HG03039 (cell line): ENCODE results near the gene GLIS1.

ENCODE experiments used
- ATAC-seq: cut with Tn5 transposase; IDR thresholded peaks from one replicate; pipeline ENCODE4 v1.9.1; 2021; ENCODE audit warnings: mild to moderate bottlenecking, moderate library complexity; ENCODE audit not compliant: unreplicated experiment

The GLIS1 gene

DNA sequence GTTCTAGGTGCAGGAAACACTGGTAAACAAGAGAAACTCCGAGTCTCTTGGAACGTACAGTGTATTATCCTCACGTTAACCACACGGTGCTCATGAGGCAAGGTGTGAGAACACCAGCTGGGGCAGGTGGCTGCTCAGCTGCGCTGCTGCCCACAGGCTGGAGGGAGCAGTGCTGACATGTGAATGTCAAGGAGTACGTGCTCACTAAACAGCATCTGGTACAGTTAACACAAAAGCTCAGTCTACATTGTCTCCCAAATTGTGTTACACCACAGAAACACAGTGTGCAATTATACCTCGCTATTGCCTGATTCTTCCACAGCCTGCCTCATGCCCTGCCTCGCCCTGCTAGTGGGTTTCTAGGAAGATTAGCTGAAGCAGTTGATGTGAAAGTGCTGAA is 138.4 kb downstream of the GLIS1 start:
- ATAC-seq: no peak

DNA sequence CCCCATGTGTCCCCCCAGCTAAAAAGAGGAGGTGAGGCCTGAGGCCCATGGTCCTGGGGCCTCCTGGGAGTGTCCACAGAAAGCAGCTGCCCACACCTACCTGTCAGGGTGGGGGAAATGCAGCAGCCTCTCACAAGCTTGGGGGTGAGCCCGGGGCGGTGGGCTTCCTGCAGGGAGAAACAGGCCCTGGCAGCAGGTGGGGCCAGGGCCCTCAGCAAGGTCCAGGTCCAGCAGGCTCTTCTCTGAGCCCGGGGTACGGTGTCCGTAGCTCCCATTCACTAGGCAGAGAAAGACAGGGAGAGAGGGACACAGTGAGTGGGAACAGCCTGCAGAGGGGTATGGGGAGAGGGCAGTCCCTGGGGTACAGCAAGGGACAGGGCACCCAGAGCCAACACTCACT is 139.0 kb downstream of the GLIS1 start:
- ATAC-seq: no peak

DNA sequence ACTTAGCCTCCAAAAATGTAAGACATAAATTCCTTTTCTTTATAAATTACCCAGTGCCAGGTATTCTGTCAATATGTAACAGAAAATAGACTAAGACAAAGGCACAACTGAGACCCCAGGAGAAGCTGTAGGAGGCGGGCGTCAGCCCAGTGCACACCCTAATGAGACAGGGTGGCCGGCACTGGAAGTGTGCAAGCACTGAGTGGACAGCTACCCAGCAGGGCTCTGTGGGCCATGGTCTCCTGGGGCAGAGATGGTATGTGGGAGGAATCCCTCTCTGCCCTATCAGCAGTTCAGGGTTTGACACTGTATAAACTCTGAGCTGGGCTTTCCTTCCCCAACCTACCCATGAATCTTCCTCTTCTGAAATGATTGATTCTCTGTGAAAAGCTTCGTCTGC is 139.5 kb downstream of the GLIS1 start:
- no peak for ATAC-seq

DNA sequence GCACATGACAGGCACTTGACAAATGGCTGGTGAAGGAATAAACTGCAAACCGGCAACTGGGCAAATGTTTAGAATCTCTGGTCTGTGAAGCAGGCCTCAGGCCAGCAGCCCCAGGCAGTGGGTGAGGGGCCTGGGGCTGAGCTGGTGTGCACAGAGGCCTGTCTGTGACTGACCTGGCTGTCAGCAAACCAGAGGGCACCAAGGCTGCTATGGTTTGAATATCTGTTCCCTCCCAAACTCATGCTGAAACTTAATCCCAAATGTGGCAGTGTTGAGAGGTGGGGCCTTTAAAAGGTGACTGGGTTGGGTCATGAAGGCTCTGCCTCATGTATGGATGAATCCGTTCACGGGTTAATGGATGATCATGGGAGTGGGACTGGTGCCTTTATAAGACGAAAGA is 140.0 kb downstream of the GLIS1 start:
- no peak for ATAC-seq

DNA sequence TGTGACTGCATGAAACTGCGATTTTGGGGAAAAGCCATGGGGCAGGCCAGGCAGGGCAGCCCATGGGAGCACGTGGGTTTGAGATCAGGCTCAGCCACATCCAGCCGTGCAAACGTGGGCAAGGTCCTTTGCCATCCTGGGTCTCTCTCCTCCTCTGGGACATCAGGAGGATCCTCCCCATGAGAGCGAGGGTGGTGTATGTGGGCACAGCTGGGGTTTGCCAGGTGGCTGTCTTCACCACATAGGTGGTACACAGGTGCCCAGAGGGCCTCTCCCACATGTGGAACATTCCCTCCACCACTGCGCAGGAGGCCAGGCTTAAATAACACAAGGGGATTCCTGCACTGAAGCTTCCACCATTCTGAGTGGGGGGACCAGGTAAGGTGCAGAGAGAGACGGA is 143.1 kb downstream of the GLIS1 start:
- no peak for ATAC-seq

DNA sequence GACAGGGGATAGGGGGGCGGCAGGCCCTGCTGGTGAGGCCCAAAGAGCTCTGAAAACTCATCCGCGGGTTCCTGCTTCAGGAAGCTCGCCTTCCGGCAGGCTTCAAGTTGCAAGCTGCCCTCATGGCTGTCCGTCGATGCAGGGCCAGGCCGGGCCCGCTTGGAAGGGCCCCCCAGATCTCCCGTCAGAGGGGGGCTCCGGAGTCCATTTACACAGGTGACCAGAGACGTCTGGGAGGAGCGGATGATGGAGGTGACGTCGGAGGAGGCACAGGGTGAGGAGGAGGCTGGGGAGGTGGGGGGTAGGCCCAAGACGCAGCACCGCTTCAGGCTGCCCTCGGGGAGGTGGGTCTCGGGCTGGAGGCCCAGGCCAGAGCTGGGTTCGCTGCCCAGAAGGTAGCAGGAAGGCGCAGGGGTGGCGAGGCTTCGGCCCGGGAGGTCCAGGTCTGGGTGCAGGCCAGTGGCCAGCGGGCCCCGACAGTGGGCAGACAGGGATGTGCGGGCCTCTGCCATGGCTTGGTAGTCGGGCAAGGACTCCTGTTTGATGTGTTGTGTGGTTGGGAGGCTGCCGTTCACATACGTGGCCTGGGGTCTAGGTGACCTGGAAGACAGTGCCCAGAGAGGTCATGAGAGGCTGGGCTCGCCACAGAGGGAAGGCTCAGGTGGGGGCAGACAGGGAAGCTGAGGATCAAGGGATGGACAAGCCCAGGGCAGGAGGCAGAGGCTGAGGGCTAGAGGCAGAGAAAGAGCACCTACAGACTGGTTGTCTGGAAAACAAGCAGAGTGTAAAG is 144.4 kb downstream of the GLIS1 start:
- no peak for ATAC-seq

DNA sequence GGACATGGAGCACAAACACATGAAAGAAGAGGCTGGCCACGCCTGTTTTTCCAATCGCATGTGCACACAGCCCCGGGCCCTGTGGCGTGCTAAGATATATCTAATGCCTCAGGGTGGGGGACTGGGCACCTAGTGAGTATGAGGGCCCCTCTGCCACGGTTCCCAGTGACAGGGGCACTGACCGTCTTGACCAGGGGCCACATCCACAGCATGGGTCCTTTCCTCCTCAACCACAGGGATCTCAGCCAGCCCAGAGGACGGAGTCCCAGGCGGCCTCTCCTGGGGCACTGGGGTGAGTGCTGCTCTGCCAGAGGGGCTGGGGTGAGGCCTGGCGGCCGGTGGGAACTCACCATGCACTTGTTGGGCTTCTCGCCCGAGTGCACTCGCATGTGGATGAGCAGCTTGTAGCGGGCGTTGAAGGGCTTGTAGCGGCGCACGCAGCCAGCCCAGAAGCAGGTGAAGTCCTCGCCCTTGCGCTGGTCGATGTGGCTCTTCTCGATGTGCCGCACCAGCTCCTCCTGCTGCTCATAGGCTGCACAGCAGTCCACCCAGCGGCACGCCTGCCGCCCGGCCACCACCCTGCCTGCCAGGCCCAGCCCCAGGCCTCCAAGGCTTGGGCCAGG is 145.1 kb downstream of the GLIS1 start:
- ATAC-seq: no peak

DNA sequence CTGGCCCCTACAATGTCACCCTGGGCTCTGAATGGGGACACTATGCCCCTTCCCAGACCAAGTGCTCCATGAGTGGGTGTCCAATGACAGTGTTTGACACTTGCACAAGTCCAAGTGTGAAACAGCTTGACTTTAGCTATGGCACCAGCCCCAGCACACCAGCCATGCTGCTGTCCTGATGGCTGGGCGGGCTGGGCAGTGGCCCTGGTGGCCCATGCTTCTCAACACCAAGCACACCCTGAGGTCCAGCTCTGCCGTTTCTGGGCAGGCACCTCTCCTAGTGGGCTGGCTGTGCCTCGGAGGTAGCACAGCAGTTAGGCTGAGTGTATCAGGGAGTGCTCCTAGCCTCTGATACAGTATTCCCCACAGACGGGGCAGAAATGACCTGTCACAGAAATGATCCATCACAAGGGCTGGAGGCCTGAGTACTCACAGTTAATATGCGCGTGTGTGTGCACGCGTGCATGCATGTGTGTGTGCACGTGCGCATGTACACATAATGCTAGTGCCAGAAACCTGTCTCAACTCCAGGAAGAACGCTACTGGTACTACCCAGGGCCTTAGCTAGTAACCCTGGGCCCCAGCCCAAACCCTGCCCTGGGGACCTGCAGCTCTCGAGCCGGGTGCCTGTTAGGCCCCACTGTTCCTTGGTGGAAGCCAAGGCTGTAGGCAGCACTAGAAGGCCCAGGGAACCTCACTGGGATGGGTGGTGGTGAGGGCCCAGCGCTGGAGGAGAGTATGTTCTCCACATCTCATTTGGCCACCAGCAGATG is 145.8 kb downstream of the GLIS1 start:
- no peak for ATAC-seq

DNA sequence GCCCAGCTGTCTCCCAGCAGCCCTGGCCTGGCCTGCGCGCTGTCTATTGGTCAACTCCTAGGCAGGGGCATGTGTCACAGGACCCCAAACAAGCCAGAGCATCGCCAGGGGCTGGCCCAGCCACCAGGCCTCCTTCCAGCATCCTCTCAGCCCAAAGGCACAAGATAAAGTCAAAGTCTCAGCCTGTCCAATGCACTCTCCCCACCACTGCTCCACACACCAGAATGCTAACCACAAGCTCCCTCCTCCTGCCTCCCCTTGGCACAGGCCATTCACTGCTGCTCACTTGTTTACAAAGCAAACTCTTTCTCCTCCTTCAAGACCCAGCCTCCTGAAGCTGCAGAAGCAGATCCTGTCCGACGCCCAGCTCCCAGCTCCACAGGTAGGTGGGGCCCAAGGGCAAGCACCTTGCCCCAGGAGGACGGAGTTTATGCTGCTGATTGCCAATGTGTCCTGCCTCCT is 146.4 kb downstream of the GLIS1 start:
- no peak for ATAC-seq

DNA sequence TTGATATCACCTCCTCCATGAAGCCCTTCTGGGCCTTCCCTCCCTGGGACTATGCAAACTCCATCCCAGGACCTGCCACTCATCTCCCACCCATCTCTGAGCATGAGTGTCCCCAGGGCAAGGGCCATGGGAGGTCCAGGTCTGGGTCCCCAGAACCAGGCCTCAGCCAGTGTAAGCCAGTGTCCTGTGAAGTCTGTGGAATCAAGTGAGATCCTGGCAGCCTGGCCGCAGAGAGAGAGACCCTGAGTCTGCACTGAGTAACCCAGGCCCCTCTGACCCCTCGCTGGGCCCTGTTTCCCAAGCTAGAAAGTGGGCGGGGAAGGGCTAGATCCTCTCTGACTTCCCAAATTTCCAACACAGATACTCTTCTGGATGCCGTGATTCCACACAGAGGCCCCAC is 147.0 kb downstream of the GLIS1 start:
- ATAC-seq: no peak

DNA sequence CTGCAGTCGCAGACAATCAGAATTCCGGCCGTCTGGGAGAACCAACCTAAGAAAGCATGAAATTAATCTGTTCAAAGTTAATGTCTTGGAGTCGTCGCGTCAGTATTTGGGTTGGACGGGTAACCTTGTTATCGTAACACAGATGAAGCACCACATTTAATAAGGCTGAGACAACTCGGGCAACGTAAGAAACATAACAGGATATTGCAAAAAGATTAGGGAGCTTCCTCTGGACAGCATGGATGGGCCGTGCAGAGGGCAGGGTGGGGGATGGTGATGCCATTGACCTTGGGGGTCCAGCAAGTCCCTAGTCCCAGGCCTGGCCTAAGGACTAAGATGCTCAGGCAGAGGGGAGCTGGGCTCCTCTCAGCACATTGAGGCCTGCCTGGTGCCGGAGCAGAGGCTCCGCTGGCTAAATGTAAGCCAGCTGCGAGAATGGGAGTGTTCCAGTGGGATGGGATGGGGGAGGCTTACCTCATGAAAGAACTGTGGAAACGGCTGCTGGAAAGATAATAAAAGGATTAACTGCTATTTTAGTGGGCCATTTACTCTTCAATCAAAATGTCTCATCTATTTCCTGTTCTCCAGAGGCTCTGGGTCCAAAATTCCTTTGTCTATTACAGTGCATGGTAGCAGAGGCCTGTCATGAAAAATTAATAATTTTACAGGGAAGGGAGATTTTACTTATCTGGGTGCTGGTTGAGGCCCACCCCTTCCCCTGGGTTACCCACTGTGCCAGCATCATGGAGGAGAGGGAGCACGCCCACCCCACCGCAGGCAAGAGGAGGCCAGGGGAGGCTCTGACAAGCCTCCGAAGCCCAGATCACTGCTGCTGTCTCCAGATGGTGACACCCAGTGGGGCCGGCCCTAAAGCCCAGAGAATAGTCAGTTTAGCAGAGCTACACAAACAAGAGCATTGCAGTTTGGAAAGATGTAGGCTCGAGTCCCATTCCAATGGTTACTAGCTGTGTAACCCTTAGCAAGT is 148.1 kb downstream of the GLIS1 start:
- ATAC-seq: no peak

DNA sequence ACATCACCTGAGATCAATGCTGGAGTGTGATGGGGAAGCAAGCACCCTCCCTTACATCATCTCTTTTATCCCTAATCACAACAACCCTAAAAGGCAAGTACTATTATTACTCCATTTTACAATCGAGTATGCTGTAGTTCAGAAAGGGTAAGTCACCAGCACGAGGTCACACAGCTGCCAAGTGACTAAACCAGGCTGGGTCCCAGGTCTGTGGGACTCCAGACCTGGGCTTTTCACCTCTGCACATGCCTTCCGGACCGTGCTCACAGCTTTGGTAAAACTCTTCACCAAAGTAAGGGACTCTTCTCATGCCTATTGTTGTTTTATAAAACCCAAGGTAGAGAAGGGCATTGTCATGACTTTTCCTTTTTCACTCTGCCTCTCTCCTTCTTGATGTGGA is 148.9 kb downstream of the GLIS1 start:
- no peak for ATAC-seq

DNA sequence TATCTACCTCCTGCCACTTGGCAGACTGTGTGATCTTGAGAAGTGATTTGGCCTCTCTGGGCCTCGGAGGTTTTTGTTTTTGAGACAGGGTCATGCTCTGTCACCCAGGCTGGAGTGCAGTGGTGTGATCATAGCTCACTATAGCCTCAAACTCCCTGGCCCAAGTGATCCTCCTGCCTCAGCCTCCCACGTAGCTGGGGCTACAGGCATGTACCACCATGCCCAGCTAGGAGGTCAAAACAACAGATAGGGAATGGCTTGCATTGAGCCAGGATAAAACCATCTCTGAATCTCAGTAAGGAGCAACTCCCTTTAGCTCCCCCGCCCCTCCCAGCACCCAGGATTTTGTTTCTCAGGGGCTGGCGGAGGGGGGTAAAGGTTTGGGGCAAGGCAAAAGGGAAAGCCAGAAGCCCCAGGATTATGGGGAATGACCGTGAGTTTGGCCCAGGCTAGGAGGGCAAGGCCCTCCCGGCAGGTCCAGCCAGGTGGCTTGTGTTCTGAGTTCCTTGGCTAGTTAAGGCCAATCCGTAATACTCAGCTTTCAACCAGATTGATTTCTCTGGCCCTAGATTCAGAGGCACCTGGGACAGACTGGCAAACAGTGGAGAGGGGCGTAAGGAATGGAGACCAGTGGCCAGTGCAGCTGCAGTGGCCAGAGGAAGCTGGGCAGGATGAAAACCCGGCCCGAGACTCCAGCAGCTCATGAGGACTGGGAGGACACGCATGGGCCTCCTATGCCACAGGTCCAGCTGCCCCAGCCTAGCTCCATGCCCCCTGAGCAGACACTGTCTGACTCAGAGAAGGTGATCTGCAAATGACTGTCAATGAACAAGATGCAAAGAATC is 149.7 kb downstream of the GLIS1 start:
- no peak for ATAC-seq

DNA sequence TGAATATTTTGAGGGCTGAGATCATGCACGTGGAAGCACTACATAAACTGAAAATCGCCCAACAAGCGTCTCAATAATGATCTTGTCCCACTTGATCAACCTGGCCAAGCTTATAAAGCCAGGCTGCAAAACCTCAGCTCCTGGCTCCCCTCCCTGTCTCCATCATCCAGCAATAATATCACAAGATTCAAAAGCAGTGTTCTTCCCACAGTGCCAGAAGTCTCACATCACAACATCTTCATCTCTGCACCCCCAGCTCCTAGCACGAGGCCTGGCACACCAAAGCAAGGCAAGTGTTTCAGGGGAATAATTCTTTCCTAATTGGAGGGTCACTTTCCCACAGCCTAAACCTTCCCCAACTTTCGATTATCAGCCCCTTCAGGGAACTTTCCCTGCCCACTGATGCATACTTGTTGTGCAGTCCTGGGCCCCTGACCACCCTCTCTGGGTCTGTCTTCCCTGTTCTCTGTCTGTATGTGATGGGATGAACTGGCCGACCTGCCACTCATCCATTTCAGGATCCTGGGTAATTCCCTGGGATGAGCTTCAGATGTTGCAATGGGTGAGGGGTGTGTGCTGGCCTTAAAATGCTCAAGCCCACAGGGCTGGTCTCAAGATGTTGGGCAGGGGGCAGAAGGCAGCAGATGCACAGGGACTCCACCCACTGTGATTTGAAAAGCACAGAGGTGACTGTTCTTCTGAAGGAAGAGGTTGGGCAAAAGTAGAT is 150.7 kb downstream of the GLIS1 start:
- no peak for ATAC-seq

DNA sequence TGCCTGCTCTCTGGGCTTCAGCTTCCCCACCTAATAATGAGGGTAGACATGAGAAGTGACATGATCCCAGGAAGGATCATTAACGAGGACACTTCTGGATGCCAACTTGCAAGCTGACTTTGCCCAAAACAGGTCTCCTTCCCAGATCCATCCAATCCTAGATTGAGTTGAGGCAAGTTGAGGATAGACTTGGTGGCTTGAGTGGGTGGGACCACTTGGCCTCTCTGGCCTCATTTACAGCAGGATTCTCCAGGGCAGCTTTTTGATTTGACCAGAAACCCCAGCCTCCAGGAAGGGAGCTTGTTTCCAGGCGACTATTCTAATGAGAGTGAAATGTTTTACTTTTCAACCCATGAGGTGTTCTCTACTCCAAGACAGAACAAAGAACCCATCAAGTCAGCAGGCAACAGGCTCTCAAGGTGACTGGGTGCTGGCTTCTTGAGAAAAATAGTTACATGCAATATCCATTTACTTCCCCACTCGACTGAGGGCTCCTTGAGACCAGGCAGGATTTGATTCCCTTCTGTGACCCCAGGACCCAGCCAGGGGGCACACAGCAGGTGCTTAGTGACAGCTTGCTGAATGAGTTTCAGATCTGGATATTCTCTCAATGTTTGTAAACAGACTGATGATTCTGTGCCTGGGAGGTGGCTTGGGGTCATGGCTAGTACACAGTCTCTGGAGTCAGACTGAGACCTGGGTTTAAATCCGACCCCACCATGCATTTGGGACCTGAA is 151.5 kb downstream of the GLIS1 start:
- no peak for ATAC-seq

DNA sequence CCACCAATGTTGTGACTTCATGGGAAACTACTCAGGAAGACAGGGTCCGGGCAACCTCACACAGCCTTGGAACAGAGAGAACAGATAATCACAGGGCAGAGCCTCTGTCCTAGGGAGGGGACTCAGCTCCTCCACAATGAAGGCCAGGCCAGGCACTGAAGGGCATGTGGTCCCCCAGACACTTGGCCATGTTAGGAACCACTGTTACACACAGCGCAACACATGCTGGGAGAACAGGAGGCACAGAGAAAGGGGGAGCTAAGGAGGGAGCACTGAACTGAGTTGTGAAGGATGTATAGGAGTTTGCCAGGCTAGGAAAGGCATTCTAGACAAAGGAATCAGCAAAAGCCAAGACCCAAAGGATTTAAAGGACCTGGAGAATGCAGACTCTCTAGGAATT is 152.2 kb downstream of the GLIS1 start:
- ATAC-seq: no peak

DNA sequence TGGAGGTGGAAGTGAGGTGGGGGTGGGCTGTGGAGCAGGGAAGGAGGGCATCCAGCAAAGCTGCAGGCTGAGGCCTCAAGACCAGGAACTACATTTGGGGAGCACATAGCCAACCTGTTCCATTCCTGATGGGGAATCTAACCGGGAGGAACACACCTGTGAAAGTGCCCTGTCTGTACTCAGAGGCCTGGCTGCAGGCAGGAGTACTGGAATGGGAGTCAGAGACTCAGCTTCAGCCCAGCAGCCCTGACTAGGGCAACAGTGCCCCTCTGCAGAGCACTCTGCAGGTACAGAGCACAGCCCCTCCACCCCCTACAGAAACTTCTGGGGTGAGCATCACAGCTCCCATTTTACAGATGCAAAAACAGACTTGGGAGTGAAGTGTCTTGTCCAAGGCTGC is 153.4 kb downstream of the GLIS1 start:
- no peak for ATAC-seq

DNA sequence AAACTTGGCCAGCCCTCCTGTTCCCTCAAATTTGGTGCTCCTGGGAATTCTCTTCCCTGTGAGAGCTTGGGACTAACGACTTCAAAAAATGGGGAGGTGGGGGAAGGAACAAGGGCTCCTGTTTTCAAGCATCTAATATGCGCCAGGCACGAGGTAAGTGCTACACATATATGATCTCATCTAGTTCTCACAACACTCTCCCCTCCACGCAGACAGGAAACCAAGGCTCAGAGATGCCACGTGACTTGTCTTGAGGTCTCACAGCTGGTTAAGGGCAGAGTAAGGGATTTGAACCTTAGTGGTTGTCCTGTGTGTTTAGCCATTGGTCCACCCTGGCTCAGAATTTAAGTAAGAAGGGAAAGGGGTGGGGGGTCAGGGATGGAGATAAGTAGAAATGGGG is 153.8 kb downstream of the GLIS1 start:
- ATAC-seq: no peak

DNA sequence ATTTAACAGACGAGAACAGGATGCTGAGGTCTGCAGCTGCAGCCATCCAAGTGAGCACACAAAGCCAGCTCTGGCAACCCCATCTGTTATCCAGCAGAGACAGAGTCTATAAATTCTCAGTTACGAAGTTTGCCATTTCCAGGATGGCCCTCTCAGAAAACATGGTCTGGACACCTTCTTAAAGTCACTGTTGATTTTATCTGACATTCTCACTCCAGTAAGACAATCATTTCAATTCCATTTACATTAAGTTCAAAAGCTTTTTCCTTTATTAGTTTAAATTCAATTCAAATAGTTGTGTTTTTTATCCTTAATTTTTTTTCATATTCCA is 154.2 kb downstream of the GLIS1 start:
- ATAC-seq: no peak
